Stimulated activated CD4-positive, alpha-beta T cell treated with anti-CD3 and anti-CD28 coated beads, Interleukin-15, amount 100 ng/mL, for 24 hours (primary cell): ENCODE measurements around the gene DNAJC3.
"Not testable (repeated sequence)": the region's sequence is repeated elsewhere in the genome, so short reads cannot be mapped to it uniquely, and the experiment has no call there.

ENCODE experiments used
- DNase-seq: peaks from one replicate; pipeline ENCODE4 v3.0.0-alpha.2; 2020

The DNAJC3 gene, protein sequence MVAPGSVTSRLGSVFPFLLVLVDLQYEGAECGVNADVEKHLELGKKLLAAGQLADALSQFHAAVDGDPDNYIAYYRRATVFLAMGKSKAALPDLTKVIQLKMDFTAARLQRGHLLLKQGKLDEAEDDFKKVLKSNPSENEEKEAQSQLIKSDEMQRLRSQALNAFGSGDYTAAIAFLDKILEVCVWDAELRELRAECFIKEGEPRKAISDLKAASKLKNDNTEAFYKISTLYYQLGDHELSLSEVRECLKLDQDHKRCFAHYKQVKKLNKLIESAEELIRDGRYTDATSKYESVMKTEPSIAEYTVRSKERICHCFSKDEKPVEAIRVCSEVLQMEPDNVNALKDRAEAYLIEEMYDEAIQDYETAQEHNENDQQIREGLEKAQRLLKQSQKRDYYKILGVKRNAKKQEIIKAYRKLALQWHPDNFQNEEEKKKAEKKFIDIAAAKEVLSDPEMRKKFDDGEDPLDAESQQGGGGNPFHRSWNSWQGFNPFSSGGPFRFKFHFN

DNA sequence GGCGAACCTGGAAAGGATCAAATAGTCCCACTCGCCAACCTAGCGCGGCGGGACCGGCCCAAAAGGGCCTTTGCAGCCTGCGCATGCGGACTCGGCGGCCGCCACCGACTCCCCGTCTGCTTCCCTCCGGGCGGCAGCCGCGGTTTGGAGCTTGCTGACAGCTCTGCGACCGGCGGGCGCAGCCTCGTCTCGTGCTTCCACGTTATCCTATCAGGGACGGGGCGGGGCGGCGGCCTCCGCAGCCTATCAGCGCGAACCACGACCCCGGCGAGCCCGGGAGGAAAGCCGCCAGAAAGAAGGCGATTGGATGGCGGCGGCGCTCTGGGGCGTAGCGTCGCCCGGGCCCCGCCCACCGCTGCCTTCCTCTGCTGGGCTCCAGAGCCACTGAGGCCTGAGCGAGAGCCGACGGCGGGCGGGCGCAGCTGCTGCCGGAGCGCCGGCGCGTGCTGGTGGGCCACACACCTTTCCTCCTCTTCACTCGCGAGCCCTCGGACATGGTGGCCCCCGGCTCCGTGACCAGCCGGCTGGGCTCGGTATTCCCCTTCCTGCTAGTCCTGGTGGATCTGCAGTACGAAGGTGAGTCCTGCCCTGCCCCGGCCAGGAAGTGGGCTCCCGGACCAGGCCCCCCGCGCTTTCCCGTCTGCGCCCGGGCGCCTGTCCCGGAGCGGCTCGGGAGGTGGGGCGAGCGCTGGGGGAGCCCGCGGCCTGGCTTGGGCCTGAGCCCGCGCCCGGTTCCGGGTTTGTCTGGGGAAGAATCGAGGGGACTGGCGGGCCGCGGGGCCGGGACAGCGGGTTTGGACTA lies at the start of gene DNAJC3:
Gene DNAJC3 (plus strand): TSS at position 378 of the 802 bp plus-strand sequence. CDS start 117 bp downstream, at position 495.
- DNase-seq: peak; percentile 98

DNA sequence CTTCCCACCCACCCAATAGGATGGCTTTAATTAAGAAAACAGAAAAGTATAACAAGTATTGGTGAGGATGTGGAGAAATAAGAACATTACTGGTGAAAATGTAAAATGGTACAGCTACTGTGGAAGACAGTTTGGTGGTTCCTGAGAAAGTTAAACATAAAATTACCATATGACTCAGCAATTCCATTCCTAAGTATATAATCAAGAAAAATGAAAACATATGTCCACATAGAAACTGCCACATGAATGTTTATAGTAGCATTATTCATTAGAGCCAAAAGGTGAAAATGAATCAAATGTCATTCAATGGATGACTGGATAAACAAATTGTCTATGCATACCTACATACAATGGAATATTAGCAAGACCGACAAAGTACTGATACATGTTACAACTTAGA lies 49.3 kb upstream of the DNAJC3 start:
- DNase-seq: no peak

DNA sequence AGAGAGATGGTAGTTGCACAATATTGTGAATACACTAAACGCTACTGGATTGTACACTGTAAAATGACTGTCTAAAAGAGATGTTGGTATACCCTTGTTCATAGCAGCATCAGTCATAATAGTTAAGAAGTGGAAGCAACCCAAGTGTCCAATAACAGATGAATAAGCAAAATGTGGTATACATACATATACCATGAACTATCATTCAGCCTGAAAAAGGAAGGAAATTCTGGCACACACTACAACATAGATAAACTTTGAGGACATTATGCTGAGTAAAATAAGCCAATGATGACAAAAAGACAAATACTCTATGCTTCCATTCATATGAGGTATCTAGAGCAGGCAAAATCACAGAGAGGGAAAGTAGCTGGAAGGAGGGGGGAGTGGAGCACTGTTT lies 48.5 kb upstream of the DNAJC3 start:
- no peak for DNase-seq

DNA sequence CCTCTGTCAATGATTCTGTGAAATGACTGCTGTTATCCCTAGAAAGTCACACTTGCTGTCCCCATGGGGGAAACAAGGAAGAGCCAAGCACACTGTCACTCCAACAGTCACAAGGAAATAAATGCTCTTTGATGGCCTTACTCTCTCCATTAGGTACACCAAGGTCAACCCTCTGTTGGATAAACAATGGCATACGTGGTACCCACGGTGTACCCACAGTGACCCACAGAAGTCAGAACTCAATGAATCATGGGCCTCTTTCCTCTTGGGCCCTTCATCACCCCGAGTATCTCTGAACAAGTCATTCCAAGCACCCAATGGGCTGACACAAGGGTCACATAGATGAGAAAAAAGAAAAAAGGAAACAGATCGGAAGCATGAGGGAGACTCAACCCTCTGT lies 47.9 kb upstream of the DNAJC3 start:
- DNase-seq: no peak

DNA sequence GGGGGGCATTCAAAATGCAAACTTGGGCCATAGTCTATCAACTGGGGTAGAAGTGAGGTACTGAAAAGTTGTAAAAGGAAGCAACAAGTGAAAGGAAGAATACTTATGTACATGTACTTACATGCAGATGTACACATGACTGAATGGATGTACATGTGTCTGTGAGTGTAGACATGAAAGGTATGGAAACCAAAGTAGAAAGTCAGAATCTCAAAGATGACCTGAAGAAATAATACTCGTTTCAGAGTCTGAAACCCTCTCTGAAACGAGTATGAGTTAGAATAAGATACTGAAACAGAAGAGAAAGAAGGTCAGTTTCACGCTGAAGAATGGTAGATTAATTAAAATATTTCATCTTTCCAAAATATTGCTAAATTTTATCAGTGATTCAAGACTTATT lies 46.3 kb upstream of the DNAJC3 start:
- DNase-seq: no peak

DNA sequence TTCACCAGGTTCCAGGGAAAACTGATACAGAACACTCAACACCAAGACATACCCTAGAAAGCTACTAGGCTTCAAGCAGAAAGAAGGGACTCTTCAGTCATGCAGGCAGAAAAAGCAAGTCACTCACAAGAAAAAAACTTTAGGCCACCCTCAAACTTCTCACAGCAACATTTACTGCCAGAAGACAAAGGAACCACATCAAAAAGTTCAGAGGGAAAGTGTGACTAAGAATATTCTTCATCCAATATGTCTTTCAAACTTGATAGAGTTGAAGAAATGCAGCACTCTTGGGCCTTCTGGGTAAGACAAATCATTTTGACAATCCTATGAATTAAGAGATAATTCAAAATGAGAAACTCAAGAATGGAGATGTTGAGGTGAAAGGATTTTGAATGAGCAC lies 40.1 kb upstream of the DNAJC3 start:
- no peak for DNase-seq

DNA sequence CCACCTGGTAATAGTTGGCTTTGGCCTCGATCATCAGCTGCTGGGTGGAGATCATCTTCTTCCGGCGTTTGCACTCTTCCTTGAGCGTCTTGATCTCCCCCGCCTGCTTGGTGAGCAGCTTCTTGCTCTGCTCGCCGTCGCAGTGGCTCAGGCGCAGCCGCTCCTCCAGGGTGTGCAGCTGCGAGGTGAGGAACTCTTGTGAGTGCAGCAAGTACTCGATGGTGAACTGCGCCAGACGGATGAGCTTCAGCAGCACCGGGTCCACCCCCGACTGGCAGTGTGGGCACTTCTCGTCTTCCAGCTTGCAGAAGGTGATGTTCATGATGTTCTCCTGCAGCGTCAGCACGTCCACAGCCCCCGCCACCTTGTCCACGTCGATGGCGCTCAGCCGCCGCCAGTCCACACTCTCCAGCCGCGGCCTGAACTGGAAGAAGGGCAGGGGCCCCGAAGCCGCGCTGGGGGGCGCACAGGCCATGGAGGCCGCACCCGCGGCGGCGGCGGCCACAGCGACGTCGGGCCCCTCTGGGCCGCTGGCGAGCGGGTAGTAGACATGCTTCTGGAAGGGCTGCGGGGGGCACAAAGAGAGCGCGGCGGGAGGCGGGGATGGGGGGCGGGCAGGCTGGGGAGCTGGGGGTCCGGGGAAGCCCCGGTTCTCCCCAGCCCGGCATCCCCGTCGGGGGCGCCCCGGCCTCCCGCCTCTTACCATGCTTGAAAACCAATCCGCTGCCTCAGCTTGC lies 35.5 kb upstream of the DNAJC3 start:
- no peak for DNase-seq

DNA sequence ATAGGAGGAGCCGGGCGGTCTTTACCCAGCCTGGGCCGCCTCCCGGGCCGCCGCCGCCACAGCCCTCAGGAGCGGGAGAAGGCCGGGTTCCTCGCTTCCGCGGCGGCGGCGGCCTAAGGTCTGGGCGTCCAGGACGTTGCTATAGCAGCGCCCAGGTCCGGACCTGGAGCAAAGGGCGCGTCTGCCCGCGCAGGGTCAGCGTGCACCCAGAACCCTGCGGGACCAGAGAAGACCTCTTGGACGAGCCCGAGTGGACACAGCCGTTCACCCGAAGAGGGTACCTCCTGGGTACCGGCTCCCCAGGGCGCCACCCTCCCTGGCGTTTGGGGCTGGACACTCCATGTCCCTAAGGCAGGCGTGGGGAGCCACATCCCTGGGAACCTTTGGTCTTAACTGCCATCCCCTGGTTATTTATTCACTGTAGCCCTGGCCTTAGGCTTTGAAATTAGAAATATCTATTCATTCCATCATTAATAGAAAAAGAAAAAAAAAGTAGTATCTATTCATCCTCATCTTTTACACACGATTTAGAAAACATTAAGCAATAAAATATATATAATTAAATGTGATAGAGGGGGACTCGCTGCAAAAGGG lies 34.8 kb upstream of the DNAJC3 start:
- peak; percentile 27 for DNase-seq

DNA sequence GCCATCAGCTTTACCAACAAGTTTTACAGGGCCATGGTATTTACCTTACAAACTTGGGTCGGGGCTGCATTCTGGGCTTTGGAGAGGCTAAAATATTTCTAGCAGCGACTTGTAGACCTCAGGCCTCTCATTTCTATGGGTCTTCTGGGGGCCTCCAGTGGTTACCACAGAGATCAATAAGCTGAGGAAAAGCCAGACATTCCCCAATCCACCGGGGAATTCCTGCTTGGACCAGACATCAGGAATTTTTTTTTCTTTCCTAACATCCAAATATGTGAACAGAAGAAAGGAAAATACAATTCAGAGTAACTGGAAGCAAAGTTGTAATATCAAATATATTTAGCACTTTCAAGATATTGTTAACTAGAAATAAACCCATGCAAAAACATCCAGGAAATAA lies 33.9 kb upstream of the DNAJC3 start:
- DNase-seq: no peak

DNA sequence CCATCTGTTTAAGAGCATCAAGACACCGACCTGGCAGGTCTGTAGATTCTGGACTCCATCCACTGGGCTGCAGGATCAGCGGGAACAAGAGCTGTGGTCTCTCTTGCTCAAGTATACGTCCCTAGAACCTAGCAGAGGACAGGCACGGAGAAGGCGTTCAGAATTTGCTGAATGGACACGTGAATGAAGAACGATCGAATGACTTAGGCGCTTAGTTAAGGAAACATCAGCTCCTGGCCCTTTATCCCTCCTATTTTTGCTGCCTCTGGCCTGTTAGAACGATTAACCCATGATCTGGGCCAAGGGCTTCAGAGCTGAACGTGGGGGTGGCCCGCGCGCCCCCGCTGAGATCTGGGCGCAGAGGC lies 33.4 kb upstream of the DNAJC3 start:
- no peak for DNase-seq

DNA sequence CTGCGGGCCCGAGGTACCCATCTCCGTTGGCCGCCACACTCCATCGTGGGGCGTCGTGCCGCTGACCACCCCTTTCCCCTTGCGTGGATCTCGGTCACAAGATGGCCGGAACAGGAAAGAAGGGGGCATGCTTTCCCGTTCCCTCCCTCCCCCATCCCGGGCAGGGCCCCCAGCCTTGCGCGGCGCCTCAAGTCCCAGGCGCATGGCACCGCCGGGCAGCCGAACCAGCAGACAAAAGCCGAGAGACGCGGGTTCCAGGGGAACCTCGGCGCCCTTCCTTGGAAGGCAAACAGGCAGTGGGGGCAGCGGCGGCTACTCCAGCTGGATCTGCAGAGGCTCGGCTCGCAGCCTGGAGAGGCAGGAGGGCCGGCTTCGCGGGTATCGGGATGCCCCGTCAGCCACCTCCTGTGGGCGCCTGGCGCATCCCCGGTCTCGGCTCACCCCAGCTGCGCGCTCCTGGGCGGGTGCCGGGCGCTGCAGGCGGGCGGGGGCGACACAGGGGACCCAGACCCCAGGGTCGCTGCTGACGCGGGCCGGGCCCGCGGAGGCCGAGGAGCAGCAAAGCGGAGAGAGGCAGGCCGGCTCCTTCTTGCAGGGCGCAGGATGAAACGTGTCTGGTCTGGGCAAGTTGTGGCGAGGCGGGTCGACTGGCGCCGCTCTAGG lies 32.9 kb upstream of the DNAJC3 start:
- peak; percentile 29 for DNase-seq

DNA sequence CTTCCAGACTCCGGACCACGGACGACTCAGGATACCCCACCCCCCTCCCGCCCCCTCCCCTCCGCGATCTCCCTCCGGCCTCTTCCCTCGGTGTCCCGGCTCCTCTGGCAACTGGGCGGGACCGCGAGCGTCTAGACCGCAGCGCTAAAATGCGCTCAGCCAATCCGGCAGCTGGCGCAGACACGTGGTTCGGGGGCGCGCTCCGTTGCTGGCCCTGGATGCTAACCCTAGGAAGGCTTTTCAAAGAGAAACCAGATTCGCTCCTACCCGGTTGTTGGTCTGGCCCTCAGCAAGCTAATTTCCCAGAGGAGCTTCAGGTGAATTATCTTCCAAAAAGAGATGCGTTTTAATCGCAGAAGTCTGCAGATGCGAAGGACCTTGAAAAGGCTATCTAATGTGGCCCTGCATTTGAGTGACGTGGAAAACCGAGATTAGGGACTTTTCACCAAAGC lies 32.3 kb upstream of the DNAJC3 start, which contains the start of gene DZIP1:
Gene DZIP1 (minus strand): TSS at position 106 of the 452 bp plus-strand sequence. CDS start 2,677 bp downstream, outside the sequence.
- DNase-seq: peak; percentile 61

DNA sequence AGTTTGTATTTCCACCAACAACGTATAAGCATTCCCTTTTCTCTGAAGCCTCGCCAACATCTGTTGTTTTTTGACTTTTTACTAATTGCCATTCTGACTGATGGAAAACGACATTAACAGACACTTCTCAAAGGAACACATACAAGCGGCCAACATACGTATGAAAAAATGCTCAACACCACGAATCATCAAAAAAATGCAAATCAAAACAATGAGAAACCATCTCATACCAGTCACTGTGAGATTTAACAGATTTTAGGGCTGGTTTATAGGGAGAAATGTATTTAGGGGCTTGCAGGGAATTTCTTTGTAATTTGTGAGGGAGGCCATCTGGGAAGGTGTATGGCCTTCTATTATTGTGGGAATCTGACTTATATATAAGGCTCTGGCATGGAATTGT lies 29.6 kb upstream of the DNAJC3 start:
- DNase-seq: no peak

DNA sequence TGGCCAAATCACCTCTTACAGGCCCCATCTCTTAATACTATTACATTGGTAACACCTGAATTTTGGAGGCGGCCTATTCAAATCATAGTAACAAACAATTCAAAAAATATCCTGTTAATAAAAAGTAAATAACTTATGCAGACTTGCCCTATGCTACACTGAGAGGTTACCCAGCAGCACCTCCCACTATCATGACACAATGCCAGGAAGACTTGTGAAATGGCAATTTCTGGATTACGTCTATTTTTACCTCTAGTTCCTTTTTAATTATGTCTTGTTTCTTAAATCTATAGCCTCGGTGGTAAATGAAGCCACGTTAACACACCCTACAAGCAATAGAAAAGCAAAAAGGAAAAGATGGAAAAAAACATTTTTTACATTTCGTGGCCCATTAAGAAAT lies 26.2 kb upstream of the DNAJC3 start:
- no peak for DNase-seq

DNA sequence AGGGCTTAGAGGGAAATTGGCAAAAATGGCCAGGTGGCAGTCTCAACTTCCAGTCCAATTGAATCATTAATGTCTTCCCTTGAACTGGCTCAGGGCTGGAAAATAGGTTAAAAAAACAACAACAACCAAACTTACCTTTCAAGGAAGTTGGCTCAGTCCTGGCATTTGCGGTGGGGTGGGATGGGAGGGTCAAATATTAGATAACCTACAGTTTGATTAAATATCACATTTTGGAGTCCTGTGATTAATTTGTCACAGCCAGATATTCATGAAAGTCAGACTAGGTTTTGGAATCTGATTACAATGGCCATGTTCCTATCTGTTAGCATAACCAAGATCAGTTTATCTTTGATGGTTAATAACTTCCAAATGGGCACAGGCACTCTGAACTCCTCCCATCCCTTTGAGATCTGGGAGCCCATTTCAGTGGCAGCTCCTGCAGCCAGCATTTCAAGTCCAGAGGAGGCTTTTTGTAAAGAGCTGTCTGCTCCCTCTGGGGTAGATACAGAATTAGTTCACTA lies 24.6 kb upstream of the DNAJC3 start:
- DNase-seq: no peak

DNA sequence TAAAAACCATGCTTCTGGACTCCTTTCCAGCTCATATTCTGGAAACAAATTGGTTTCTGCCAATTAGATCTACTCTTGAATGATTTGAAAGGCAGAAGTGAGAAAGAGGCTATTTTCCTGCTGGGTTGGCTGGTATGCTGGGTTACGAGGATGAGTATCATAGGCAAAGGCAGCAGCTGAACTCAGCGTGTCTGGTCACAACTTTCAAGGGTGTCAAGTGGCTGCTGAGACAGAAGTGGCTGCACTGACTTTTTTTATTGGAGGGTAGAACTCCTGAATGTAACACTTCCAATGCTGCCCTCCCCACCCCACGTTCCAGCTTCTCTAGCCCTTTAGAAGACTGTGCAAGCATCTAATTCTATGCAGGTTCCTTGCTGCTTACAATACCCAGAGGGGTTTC lies 24.1 kb upstream of the DNAJC3 start:
- no peak for DNase-seq

DNA sequence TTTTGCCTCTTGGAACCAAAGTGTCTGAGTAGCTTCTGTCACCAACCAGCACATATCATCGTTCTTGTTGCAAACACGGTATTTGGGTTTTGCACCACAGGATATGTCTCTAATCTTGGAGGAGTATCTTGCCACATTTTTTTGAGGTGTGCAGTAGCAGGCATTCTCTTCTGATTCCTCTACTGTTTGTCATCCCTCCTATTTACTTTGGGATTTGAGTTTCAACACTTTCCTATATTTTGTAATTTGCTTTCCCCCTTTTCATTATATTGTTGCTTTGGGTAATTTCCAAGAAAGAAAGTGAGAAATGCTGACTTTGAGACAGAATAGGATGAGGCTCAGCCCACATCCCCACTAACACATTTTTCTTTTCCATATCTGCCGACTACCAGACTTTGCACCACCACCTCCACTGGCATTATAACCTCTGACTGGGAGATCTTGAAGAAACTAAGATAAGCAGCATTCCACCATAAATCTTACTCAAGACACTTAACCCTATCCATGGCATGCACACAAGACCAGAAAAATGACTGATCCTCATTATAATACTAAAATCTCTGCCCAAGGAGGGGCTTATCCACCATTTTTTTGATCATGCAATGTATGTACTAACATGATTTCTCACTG lies 20.4 kb upstream of the DNAJC3 start:
- no peak for DNase-seq

DNA sequence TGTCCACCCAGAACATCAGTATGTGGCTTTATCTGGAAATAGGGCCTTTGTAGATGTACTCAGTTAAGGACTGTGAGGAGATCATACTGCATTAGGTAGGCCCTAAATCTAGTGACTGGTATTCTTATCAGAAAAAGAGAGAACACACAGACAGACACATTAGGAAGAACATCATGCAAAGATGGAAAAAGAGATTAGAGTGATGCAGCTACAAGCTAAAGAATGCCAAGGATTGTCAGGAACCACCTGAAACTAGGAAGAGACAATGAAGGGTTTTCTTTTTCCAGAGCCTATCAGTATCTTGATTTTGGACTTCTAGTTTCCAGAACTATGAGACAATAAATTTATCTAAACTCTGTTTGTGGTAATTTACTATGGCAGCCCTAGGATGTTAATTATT lies 17.4 kb upstream of the DNAJC3 start:
- no peak for DNase-seq

DNA sequence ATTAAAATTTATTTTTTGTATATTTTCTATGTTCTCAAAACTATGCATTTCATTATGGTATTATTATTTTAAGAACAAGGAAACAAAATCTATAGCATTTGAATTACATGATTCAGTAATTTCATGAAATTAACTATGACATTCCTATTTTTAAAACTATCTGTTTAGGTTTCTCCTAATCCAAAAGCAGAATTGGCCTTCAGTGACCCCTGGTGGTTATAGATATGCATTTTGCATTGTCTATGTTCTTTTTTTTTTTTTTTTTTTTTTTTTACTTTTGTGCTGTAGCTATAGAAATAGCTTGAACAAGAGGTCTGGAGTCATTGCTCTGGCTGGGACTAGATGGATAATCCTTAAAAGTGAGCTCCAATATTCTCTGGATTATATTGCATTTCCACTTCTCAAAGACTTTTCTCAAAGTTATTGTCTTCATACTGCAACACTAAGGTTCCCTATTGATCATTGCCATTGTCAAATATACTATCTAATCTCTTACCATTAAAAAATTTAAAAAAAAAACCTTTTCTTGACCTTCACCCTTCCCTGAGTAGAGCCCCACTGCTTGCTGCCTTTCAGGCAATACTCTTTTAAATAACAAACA lies 15.9 kb upstream of the DNAJC3 start:
- no peak for DNase-seq

DNA sequence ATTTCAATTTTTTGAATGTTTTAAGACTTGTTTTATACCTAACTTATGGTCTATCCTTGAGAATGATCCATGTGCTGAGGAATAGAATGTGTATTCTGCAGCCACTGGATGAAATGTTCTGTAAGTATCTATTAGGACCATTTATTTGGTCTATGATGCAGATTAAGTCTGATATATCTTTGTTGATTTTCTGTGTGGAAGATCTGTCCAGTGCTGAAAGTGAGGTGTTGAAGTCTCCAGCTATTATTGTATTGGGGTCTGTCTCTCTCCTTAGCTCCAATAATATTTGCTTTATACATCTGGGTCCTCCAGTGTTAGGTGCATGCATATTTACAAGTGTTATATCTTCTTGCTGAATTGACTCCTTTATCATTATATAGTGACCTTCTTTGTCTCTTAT lies 9.7 kb upstream of the DNAJC3 start:
- not testable (repeated sequence) for DNase-seq

DNA sequence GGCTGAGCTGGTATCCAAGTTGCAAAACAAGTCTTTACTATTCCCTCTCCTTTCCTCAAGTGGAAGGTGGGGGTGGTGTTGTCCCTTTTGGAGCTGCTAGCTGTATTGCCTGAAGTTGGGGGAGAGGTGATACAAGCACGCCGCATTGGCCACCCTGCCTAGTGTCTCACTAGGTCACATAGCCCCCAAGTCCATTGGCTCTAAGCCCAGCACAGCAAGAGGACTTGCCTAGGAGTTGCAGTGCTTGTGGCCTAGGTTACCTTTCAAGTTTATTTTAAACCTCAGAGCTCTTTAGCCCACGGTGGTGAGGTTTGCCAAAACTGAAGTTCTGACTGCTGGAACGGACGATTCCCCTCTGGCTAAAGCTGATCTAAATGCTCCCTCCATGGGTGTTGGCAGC lies 5.3 kb upstream of the DNAJC3 start:
- DNase-seq: no peak
